ENCODE measurements around the gene GFM2. TPM values are rescaled to one million over a fixed set of nuclear protein-coding genes. Genes with fewer than 3 reads are reported as not detected.
"Not testable (repeated sequence)": the region's sequence is repeated elsewhere in the genome, so short reads cannot be mapped to it uniquely, and the experiment has no call there.

The GFM2 gene
- polyA plus RNA-seq, 1 donor from 2014 or later: 95.3 TPM

- Histone ChIP-seq H3K9me3 (ENCODE audit: low read length) (no peaks in the 10 kb centered on the region), H3K4me2 (ENCODE audit: low read length) (peak within 1 kb of the TSS; percentile 37), H3K36me3 (ENCODE audit: insufficient read depth, low read length) (no peaks in the 10 kb centered on the region), H3K4me3 (ENCODE audit: low read length) (peak within 1 kb of the TSS; percentile 90), H3K9ac (ENCODE audit: low read length) (peak within 1 kb of the TSS; percentile 75), H3K79me2 (replicated peaks; ENCODE audit: insufficient read depth, low read length) (no peaks in the 10 kb centered on the region), H3K27me3 (ENCODE audit: insufficient read depth, low read depth, low read length) (no peaks in the 10 kb centered on the region), H4K20me1 (ENCODE audit: insufficient read depth) (no peaks in the 10 kb centered on the region), H2AFZ (ENCODE audit: low read depth, low read length) (peak within 1 kb of the TSS; percentile 76), H3F3A (ENCODE audit: insufficient read depth, low read length, poor library complexity, severe bottlenecking) (no peaks in the 10 kb centered on the region), H3K27ac (ENCODE audit: low read length) (no peak within 1 kb of the TSS), H3K9me2 (ENCODE audit: insufficient read depth, low read length) (no peaks in the 10 kb centered on the region)
- TF ChIP-seq TAF1 (IDR thresholded peaks at IDR 0.05; ENCODE audit: low read depth): peak; percentile 37
- TF ChIP-seq, protein P1, sequence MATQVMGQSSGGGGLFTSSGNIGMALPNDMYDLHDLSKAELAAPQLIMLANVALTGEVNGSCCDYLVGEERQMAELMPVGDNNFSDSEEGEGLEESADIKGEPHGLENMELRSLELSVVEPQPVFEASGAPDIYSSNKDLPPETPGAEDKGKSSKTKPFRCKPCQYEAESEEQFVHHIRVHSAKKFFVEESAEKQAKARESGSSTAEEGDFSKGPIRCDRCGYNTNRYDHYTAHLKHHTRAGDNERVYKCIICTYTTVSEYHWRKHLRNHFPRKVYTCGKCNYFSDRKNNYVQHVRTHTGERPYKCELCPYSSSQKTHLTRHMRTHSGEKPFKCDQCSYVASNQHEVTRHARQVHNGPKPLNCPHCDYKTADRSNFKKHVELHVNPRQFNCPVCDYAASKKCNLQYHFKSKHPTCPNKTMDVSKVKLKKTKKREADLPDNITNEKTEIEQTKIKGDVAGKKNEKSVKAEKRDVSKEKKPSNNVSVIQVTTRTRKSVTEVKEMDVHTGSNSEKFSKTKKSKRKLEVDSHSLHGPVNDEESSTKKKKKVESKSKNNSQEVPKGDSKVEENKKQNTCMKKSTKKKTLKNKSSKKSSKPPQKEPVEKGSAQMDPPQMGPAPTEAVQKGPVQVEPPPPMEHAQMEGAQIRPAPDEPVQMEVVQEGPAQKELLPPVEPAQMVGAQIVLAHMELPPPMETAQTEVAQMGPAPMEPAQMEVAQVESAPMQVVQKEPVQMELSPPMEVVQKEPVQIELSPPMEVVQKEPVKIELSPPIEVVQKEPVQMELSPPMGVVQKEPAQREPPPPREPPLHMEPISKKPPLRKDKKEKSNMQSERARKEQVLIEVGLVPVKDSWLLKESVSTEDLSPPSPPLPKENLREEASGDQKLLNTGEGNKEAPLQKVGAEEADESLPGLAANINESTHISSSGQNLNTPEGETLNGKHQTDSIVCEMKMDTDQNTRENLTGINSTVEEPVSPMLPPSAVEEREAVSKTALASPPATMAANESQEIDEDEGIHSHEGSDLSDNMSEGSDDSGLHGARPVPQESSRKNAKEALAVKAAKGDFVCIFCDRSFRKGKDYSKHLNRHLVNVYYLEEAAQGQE (IDR thresholded peaks at IDR 0.05; ENCODE audit: borderline replicate concordance): peak; percentile 54
- peak; percentile 20 for TF ChIP-seq EP300 (conservative IDR thresholded peaks at IDR 0.05; ENCODE audit: poor library complexity, severe bottlenecking)
- peak; percentile 53 for TF ChIP-seq MXI1 (conservative IDR thresholded peaks at IDR 0.05; ENCODE audit: poor library complexity, severe bottlenecking)
- peak; percentile 65 for TF ChIP-seq POLR2AphosphoS5 (IDR thresholded peaks at IDR 0.05)
- TF ChIP-seq, protein P2, sequence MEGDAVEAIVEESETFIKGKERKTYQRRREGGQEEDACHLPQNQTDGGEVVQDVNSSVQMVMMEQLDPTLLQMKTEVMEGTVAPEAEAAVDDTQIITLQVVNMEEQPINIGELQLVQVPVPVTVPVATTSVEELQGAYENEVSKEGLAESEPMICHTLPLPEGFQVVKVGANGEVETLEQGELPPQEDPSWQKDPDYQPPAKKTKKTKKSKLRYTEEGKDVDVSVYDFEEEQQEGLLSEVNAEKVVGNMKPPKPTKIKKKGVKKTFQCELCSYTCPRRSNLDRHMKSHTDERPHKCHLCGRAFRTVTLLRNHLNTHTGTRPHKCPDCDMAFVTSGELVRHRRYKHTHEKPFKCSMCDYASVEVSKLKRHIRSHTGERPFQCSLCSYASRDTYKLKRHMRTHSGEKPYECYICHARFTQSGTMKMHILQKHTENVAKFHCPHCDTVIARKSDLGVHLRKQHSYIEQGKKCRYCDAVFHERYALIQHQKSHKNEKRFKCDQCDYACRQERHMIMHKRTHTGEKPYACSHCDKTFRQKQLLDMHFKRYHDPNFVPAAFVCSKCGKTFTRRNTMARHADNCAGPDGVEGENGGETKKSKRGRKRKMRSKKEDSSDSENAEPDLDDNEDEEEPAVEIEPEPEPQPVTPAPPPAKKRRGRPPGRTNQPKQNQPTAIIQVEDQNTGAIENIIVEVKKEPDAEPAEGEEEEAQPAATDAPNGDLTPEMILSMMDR (IDR thresholded peaks at IDR 0.05; ENCODE audit: poor library complexity, severe bottlenecking): peak; percentile 52
- no peak for TF ChIP-seq SMC3 (conservative IDR thresholded peaks at IDR 0.05; ENCODE audit: poor library complexity)
- TF ChIP-seq EZH2 (IDR thresholded peaks at IDR 0.05; ENCODE audit: borderline replicate concordance, insufficient read depth, low read length, poor library complexity, severe bottlenecking): no peak
- no peak for TF ChIP-seq RAD21 (conservative IDR thresholded peaks at IDR 0.05)
These were observed 81.7 kb downstream of the GFM2 start, which contains the start of gene HEXB for GRCh38 chr5:74684900-74685851. HEXB (plus strand) TSS chr5:74685233; CDS start chr5:74685261, 28 bp downstream.

DNA sequence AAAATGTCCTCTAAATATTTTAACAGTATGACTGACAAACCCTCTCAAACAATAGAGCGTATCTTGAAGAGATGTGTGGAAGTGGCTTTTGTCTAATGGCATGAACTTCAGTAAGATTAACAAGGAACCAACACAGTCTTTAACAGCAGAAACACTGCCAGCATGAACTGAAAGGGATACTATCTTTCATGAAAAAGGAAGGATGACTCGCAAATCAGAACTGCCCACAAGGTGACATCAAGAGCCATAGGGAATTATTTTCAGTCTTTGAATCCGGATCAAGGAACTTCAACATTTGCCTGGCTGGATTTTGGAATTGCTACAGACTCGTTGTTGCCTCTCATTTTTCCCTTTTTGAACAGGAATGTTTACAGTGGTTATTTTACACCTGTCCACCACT, 87.0 kb downstream of the GFM2 start:
- TF ChIP-seq EZH2 (IDR thresholded peaks at IDR 0.05; ENCODE audit: borderline replicate concordance, insufficient read depth, low read length, poor library complexity, severe bottlenecking): no peak
- TF ChIP-seq RAD21 (conservative IDR thresholded peaks at IDR 0.05): no peak
- TF ChIP-seq, protein P2 (IDR thresholded peaks at IDR 0.05; ENCODE audit: poor library complexity, severe bottlenecking): no peak
- H3F3A ChIP-seq (ENCODE audit: insufficient read depth, low read length, poor library complexity, severe bottlenecking): no peaks in the 10 kb centered on the region
- no peaks in the 10 kb centered on the region for H4K20me1 ChIP-seq (ENCODE audit: insufficient read depth)
- H3K9me2 ChIP-seq (ENCODE audit: insufficient read depth, low read length): no peaks in the 10 kb centered on the region
- H3K79me2 ChIP-seq (replicated peaks; ENCODE audit: insufficient read depth, low read length): no peaks in the 10 kb centered on the region
- H3K27ac ChIP-seq (ENCODE audit: low read length): no peak overlapping the region
- no peaks in the 10 kb centered on the region for H3K27me3 ChIP-seq (ENCODE audit: insufficient read depth, low read depth, low read length)
- no peak overlapping the region for H3K4me2 ChIP-seq (ENCODE audit: low read length)
- H2AFZ ChIP-seq (ENCODE audit: low read depth, low read length): no peak overlapping the region
- no peaks in the 10 kb centered on the region for H3K9me3 ChIP-seq (ENCODE audit: low read length)
- H3K36me3 ChIP-seq (ENCODE audit: insufficient read depth, low read length): no peaks in the 10 kb centered on the region
- H3K4me3 ChIP-seq (ENCODE audit: low read length): no peak overlapping the region
- no peak overlapping the region for H3K9ac ChIP-seq (ENCODE audit: low read length)

GRCh38 chr5:74679300-74679699, 87.6 kb downstream of the GFM2 start:
- H3K27ac ChIP-seq (ENCODE audit: low read length); H3K4me2 ChIP-seq (ENCODE audit: low read length); H3K4me3 ChIP-seq (ENCODE audit: low read length): not testable (repeated sequence)

GRCh38 chr5:74678123-74678522, 88.8 kb downstream of the GFM2 start:
- not testable (repeated sequence) for H3F3A ChIP-seq (ENCODE audit: insufficient read depth, low read length, poor library complexity, severe bottlenecking); H3K4me3 ChIP-seq (ENCODE audit: low read length); H3K9me3 ChIP-seq (ENCODE audit: low read length); H2AFZ ChIP-seq (ENCODE audit: low read depth, low read length); H3K79me2 ChIP-seq (replicated peaks; ENCODE audit: insufficient read depth, low read length); H3K4me2 ChIP-seq (ENCODE audit: low read length); H3K27me3 ChIP-seq (ENCODE audit: insufficient read depth, low read depth, low read length); H4K20me1 ChIP-seq (ENCODE audit: insufficient read depth); H3K36me3 ChIP-seq (ENCODE audit: insufficient read depth, low read length); H3K9me2 ChIP-seq (ENCODE audit: insufficient read depth, low read length); H3K9ac ChIP-seq (ENCODE audit: low read length); H3K27ac ChIP-seq (ENCODE audit: low read length)

More at GRCh38 chr5:74679300-74679699, 87.6 kb downstream of the GFM2 start:
- not testable (repeated sequence) for H3K36me3 ChIP-seq (ENCODE audit: insufficient read depth, low read length); H3K9ac ChIP-seq (ENCODE audit: low read length); H3K79me2 ChIP-seq (replicated peaks; ENCODE audit: insufficient read depth, low read length); H2AFZ ChIP-seq (ENCODE audit: low read depth, low read length); H3K9me3 ChIP-seq (ENCODE audit: low read length); H4K20me1 ChIP-seq (ENCODE audit: insufficient read depth); H3F3A ChIP-seq (ENCODE audit: insufficient read depth, low read length, poor library complexity, severe bottlenecking); H3K27me3 ChIP-seq (ENCODE audit: insufficient read depth, low read depth, low read length); H3K9me2 ChIP-seq (ENCODE audit: insufficient read depth, low read length)
